WTC11 (cell line): ENCODE results near the gene SLC27A4. TPM values are rescaled to one million over a fixed set of nuclear protein-coding genes. Genes with fewer than 3 reads are reported as not detected.

Experiments used
- AFF4 ChIP-seq: sonication (generic); formaldehyde crosslinking; IDR thresholded peaks from 2 replicates; pipeline ENCODE4 v1.8.1; 2023; ENCODE audit warnings: mild to moderate bottlenecking, missing genetic modification reagents, borderline replicate concordance
- AR ChIP-seq: fragments of 250-450 bp; sonication (Bioruptor Pico); IDR thresholded peaks from 2 replicates; pipeline ENCODE4 v1.9.0; 2021; ENCODE audit warnings: mild to moderate bottlenecking
- ATF2 ChIP-seq: sonication (generic); formaldehyde crosslinking; IDR thresholded peaks from 2 replicates; pipeline ENCODE4 v1.8.1; 2022; ENCODE audit warnings: low read depth, missing genetic modification reagents, borderline replicate concordance
- ATF3 ChIP-seq: sonication (generic); formaldehyde crosslinking; conservative IDR thresholded peaks from 2 replicates; pipeline ENCODE4 v1.8.1; 2022; ENCODE audit warnings: mild to moderate bottlenecking, missing genetic modification reagents
- CBFB ChIP-seq: sonication (generic); formaldehyde crosslinking; IDR thresholded peaks from 2 replicates; pipeline ENCODE4 v1.8.1; 2022; ENCODE audit warnings: mild to moderate bottlenecking, low read depth, missing genetic modification reagents
- CDX4 ChIP-seq: fragments of 250-450 bp; sonication (Bioruptor Pico); IDR thresholded peaks from 2 replicates; pipeline ENCODE4 v1.9.0; 2021; ENCODE audit warnings: moderate library complexity, mild to moderate bottlenecking, inconsistent platforms, borderline replicate concordance
- CREM ChIP-seq: sonication (generic); formaldehyde crosslinking; IDR thresholded peaks from 2 replicates; pipeline ENCODE4 v1.8.1; 2022; ENCODE audit warnings: mild to moderate bottlenecking, missing genetic modification reagents, moderate library complexity
- E2F1 ChIP-seq: sonication (generic); formaldehyde crosslinking; IDR thresholded peaks from 2 replicates; pipeline ENCODE4 v1.8.0; 2022; ENCODE audit warnings: mild to moderate bottlenecking, missing genetic modification reagents
- E2F4 ChIP-seq: sonication (generic); formaldehyde crosslinking; IDR thresholded peaks from 2 replicates; pipeline ENCODE4 v1.8.1; 2022; ENCODE audit warnings: low read depth, mild to moderate bottlenecking, moderate library complexity, missing genetic modification reagents, borderline replicate concordance
- ETV6 ChIP-seq: sonication (generic); formaldehyde crosslinking; IDR thresholded peaks from 2 replicates; pipeline ENCODE4 v1.8.1; 2022; ENCODE audit warnings: mild to moderate bottlenecking, missing genetic modification reagents
- FOXJ3 ChIP-seq: sonication (generic); formaldehyde crosslinking; IDR thresholded peaks from 2 replicates; pipeline ENCODE4 v1.9.0; 2021; ENCODE audit warnings: missing genetic modification reagents, mild to moderate bottlenecking, borderline replicate concordance
- FOXP1 ChIP-seq: sonication (generic); formaldehyde crosslinking; IDR thresholded peaks from 2 replicates; pipeline ENCODE4 v1.8.0; 2022; ENCODE audit warnings: missing genetic modification reagents, mild to moderate bottlenecking, moderate library complexity, borderline replicate concordance
- HMGXB4 ChIP-seq: sonication (generic); formaldehyde crosslinking; IDR thresholded peaks from 2 replicates; pipeline ENCODE4 v1.8.1; 2023; ENCODE audit warnings: mild to moderate bottlenecking, moderate library complexity, missing genetic modification reagents
- IRF2 ChIP-seq: sonication (generic); formaldehyde crosslinking; IDR thresholded peaks from 2 replicates; pipeline ENCODE4 v1.8.0; 2022; ENCODE audit warnings: low read depth, missing genetic modification reagents, borderline replicate concordance
- JAZF1 ChIP-seq: fragments of 250-450 bp; sonication (Bioruptor Pico); IDR thresholded peaks from 2 replicates; pipeline ENCODE4 v1.9.0; 2021; ENCODE audit warnings: moderate library complexity, mild to moderate bottlenecking, inconsistent platforms
- SMAD3 ChIP-seq: sonication (generic); formaldehyde crosslinking; IDR thresholded peaks from 2 replicates; pipeline ENCODE4 v1.8.0; 2022; ENCODE audit warnings: missing genetic modification reagents, mild to moderate bottlenecking, borderline replicate concordance
- TEAD4 ChIP-seq: sonication (generic); formaldehyde crosslinking; IDR thresholded peaks from 2 replicates; pipeline ENCODE4 v1.8.0; 2022; ENCODE audit warnings: mild to moderate bottlenecking, missing genetic modification reagents
- ZNF121 ChIP-seq: sonication (generic); formaldehyde crosslinking; IDR thresholded peaks from 2 replicates; pipeline ENCODE4 v1.8.0; 2023; ENCODE audit warnings: missing genetic modification reagents
- ZNF219 ChIP-seq: sonication (generic); formaldehyde crosslinking; IDR thresholded peaks from 2 replicates; pipeline ENCODE4 v1.8.0; 2023; ENCODE audit warnings: missing genetic modification reagents, mild to moderate bottlenecking, borderline replicate concordance
- ZNF263 ChIP-seq: sonication (generic); formaldehyde crosslinking; IDR thresholded peaks from 2 replicates; pipeline ENCODE4 v1.8.1; 2022; ENCODE audit warnings: low read depth, mild to moderate bottlenecking, moderate library complexity, missing genetic modification reagents
- ZNF317 ChIP-seq: sonication (generic); formaldehyde crosslinking; IDR thresholded peaks from 2 replicates; pipeline ENCODE4 v1.8.1; 2023; ENCODE audit warnings: low read depth, mild to moderate bottlenecking, moderate library complexity, missing genetic modification reagents, borderline replicate concordance
- ZNF416 ChIP-seq: fragments of 250-450 bp; sonication (Bioruptor Pico); IDR thresholded peaks from 2 replicates; pipeline ENCODE4 v1.9.0; 2021; ENCODE audit warnings: mild to moderate bottlenecking, inconsistent platforms
- ZNF423 ChIP-seq: fragments of 250-450 bp; sonication (Bioruptor Pico); IDR thresholded peaks from 2 replicates; pipeline ENCODE4 v2.1.2; 2022; ENCODE audit warnings: mild to moderate bottlenecking, moderate library complexity
- ZNF671 ChIP-seq: fragments of 250-450 bp; sonication (Bioruptor Pico); IDR thresholded peaks from 2 replicates; pipeline ENCODE4 v1.8.0; 2021; ENCODE audit warnings: mild to moderate bottlenecking
- total RNA-seq: library from RNA; stranded (reverse); gene quantifications from 3 replicates; pipeline ENCODE4 v1.2.3, GENCODE V29; 2021

Gene SLC27A4
- total RNA-seq, 1 experiment from 2014 or later = 23.8 TPM

- TF ChIP-seq AFF4 (CRISPR knock-in tag) (no peak), ZNF416 (CRISPR knock-in tag) (no peak), E2F1 (CRISPR knock-in tag) (no peak), CDX4 (no peak), FOXP1 (CRISPR knock-in tag) (no peak), AR (no peak), ZNF423 (CRISPR knock-in tag) (peak; percentile 61; the same call in 1 of the 2 replicates), JAZF1 (no peak), ATF3 (CRISPR knock-in tag) (no peak), ATF2 (no peak), CBFB (CRISPR knock-in tag) (no peak), TEAD4 (CRISPR knock-in tag) (no peak), ZNF121 (no peak), HMGXB4 (CRISPR knock-in tag) (peak; percentile 92), CREM (CRISPR knock-in tag) (peak; percentile 78; the same call in 1 of the 2 replicates), ZNF219 (CRISPR knock-in tag) (no peak), ZNF317 (no peak), SMAD3 (CRISPR knock-in tag) (no peak), E2F4 (no peak), ZNF671 (no peak), ZNF263 (CRISPR knock-in tag) (no peak), FOXJ3 (CRISPR knock-in tag) (no peak), ETV6 (CRISPR knock-in tag) (no peak), IRF2 (CRISPR knock-in tag) (no peak)
Observed at GRCh38 chr9:128339761-128340690, at the start of gene SLC27A4 (continued).
